GM18870 (cell line): Measurements from ENCODE around the gene NXF3.
"Not testable (repeated sequence)": the region's sequence is repeated elsewhere in the genome, so short reads cannot be mapped to it uniquely, and the experiment has no call there.

Source experiments
- ATAC-seq: cut with Tn5 transposase; IDR thresholded peaks from one replicate; pipeline ENCODE4 v1.9.1; 2021; ENCODE audit warnings: moderate library complexity; ENCODE audit not compliant: unreplicated experiment

Gene NXF3

GRCh38 chrX:103051260-103051789 lies 41.6 kb downstream of the NXF3 start:
- ATAC-seq: no peak

DNA sequence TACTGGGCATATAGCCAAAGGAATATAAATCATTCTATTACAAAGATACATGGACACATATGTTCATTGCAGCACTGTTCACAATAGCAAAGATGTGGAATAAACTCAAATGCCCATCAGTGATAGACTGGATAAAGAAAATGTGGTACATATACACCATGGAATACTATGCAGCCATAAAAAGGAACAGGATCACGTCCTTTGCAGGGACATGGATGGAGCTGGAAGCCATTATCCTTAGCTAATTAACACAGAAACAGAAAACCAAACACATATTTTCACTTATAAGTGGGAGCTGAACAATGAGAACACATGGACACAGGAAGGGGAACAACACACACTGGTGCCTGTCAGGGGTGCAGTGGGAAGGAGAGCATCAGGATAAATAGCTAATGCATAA lies 59.6 kb downstream of the NXF3 start:
- ATAC-seq: not testable (repeated sequence)
